Mesenchymal stem cell (in vitro differentiated cells and primary cell): Measurements from ENCODE around the gene SEC24C.
A peak's percentile ranks its signal among the peaks of the same experiment; 100 is the strongest.

Experiments
- DNase-seq: peaks from one replicate; pipeline ENCODE4 v3.0.0-alpha.2; 2013
- H2AFZ ChIP-seq: one replicate; pipeline ENCODE4 v1.6.1; 2013; ENCODE audit warnings: low read depth, mild to moderate bottlenecking, control low read depth, inconsistent platforms, low read length, moderate library complexity
- H2AK5ac ChIP-seq: 2 replicates; pipeline ENCODE4 v1.6.1; 2013; ENCODE audit warnings: low read length, moderate library complexity, mild to moderate bottlenecking, inconsistent platforms; ENCODE audit not compliant: severe bottlenecking
- H2BK120ac ChIP-seq: one replicate; pipeline ENCODE4 v1.6.1; 2013; ENCODE audit warnings: low read depth, mild to moderate bottlenecking, inconsistent platforms, low read length, moderate library complexity
- H2BK12ac ChIP-seq, 2 experiments: one replicate each; pipeline ENCODE4 v1.6.1; 2013; ENCODE audit warnings: inconsistent platforms in 2 of 2, low read length in 2 of 2, mild to moderate bottlenecking in 2 of 2, moderate library complexity in 2 of 2, control low read depth in 1 of 2
- H2BK15ac ChIP-seq: one replicate; pipeline ENCODE4 v1.6.1; 2013; ENCODE audit warnings: mild to moderate bottlenecking, low read depth, inconsistent platforms; ENCODE audit not compliant: poor library complexity, severe bottlenecking
- H2BK5ac ChIP-seq: 2 replicates; pipeline ENCODE4 v1.6.1; 2013; ENCODE audit warnings: low read depth, mild to moderate bottlenecking, low read length, control low read depth, inconsistent platforms; ENCODE audit not compliant: poor library complexity, severe bottlenecking
- H3K14ac ChIP-seq, 2 experiments: one replicate each; pipeline ENCODE4 v1.6.1; 2013; ENCODE audit warnings: inconsistent platforms in 2 of 2, low read length in 2 of 2, control low read depth in 1 of 2, mild to moderate bottlenecking in 1 of 2, moderate library complexity in 1 of 2
- H3K18ac ChIP-seq, 2 experiments: one replicate each; pipeline ENCODE4 v1.6.1; 2013; ENCODE audit warnings: inconsistent platforms in 2 of 2, low read length in 2 of 2, control low read depth in 1 of 2, low read depth in 1 of 2, mild to moderate bottlenecking in 1 of 2
- H3K23ac ChIP-seq, 2 experiments: one replicate each; pipeline ENCODE4 v1.6.1; 2013; ENCODE audit warnings: inconsistent platforms in 2 of 2, low read length in 2 of 2, mild to moderate bottlenecking in 2 of 2, moderate library complexity in 2 of 2, control low read depth in 1 of 2
- H3K27ac ChIP-seq: 2 replicates; pipeline ENCODE4 v1.5.1; 2013; ENCODE audit warnings: mild to moderate bottlenecking, moderate library complexity, low read length, control low read depth, inconsistent platforms; ENCODE audit not compliant: poor library complexity, severe bottlenecking
- H3K27me3 ChIP-seq, 2 experiments: 2 replicates each; pipeline versions ENCODE4 v1.6.1 to v1.7.0; 2013; ENCODE audit warnings: low read length in 2 of 2, mild to moderate bottlenecking in 2 of 2, moderate library complexity in 2 of 2, control low read depth in 1 of 2, inconsistent platforms in 1 of 2; ENCODE audit not compliant: control insufficient read depth in 1 of 2, insufficient read depth in 1 of 2
- H3K36me3 ChIP-seq, 2 experiments: 2 replicates each; pipeline versions ENCODE4 v1.6.1 to v1.7.0; 2013; ENCODE audit warnings: low read length in 2 of 2, control low read depth in 1 of 2, inconsistent platforms in 1 of 2, low read depth in 1 of 2, mild to moderate bottlenecking in 1 of 2; ENCODE audit not compliant: insufficient read depth in 2 of 2, control insufficient read depth in 1 of 2
- H3K4ac ChIP-seq, 2 experiments: one replicate each; pipeline ENCODE4 v1.6.1; 2013; ENCODE audit warnings: inconsistent platforms in 2 of 2, low read length in 2 of 2, mild to moderate bottlenecking in 2 of 2, moderate library complexity in 2 of 2, control low read depth in 1 of 2, low read depth in 1 of 2
- H3K4me1 ChIP-seq: 2 replicates; pipeline ENCODE4 v1.6.1; 2013; ENCODE audit warnings: low read depth, low read length, control low read depth; ENCODE audit not compliant: control insufficient read depth, insufficient read depth
- H3K4me2 ChIP-seq: 2 replicates; pipeline ENCODE4 v1.6.1; 2013; ENCODE audit warnings: low read length, mild to moderate bottlenecking, inconsistent platforms; ENCODE audit not compliant: poor library complexity, severe bottlenecking
- H3K4me3 ChIP-seq, 2 experiments: 2 replicates each; pipeline versions ENCODE4 v1.5.1 to v1.7.0; 2013; ENCODE audit warnings: low read length in 2 of 2, mild to moderate bottlenecking in 2 of 2, control low read depth in 1 of 2, low read depth in 1 of 2; ENCODE audit not compliant: insufficient read depth in 1 of 2
- H3K79me1 ChIP-seq: replicated peaks from 2 replicates; pipeline ENCODE4 v1.6.1; 2013; ENCODE audit warnings: mild to moderate bottlenecking, control low read depth, low read length, inconsistent platforms; ENCODE audit not compliant: poor library complexity, severe bottlenecking
- H3K9ac ChIP-seq: 2 replicates; pipeline ENCODE4 v1.7.0; 2013; ENCODE audit warnings: mild to moderate bottlenecking, low read length, moderate library complexity
- H3K9me3 ChIP-seq: 2 replicates; pipeline ENCODE4 v1.7.0; 2013; ENCODE audit warnings: mild to moderate bottlenecking, low read length; ENCODE audit not compliant: control insufficient read depth
- H4K8ac ChIP-seq: one replicate; pipeline ENCODE4 v1.6.1; 2013; ENCODE audit warnings: inconsistent platforms, mild to moderate bottlenecking, low read length, moderate library complexity
- H4K91ac ChIP-seq: one replicate; pipeline ENCODE4 v1.6.1; 2013; ENCODE audit warnings: mild to moderate bottlenecking, low read length, inconsistent platforms
- WGBS: methylation state at CpG from one replicate; pipeline ENCODE4 v1.1.7; 2013; ENCODE audit warnings: mixed read lengths; 5-methylcytosine and 5-hydroxymethylcytosine counted together

Gene SEC24C

DNA sequence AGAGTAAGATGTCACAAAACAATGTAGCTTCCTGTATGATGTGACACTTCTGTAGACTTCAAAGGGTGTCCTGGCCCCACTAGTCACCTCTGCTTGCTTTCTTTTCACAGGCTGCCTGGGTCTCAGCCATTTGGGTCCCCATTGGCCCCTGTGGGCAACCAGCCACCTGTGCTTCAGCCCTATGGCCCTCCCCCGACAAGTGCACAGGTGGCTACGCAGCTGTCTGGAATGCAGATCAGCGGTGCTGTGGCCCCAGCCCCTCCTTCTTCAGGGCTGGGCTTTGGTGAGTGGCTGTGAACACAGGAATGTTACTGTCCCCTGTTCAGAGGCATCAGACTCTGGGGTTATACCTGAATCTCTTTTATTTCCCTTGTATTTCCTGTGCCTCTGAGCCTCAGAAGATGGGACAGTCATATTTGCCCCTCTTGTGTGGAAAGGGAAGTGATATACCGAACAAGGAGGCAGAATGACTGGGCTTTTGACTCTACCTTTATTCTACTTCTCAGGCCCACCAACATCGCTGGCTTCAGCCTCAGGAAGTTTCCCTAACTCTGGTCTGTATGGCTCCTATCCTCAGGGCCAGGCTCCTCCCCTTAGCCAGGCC is 15.4 kb downstream of the SEC24C start:
- H2BK120ac ChIP-seq, result no peak overlapping the region
- no peak overlapping the region for H2AFZ ChIP-seq
- H3K36me3 ChIP-seq, result peaks cover 45 to 80% of the 10 kb centered on the region in 2 experiments
- no peak overlapping the region for H3K14ac ChIP-seq
- H3K4ac ChIP-seq, result no peak overlapping the region
- H3K4me3 ChIP-seq, result no peak overlapping the region
- no peak overlapping the region for H2BK15ac ChIP-seq
- no peak overlapping the region for H3K9ac ChIP-seq
- no peak overlapping the region for H4K8ac ChIP-seq
- H3K27ac ChIP-seq, result no peak overlapping the region
- no peak overlapping the region for H3K18ac ChIP-seq
- H4K91ac ChIP-seq, result no peak overlapping the region
- no peaks in the 10 kb centered on the region for H3K9me3 ChIP-seq
- H2AK5ac ChIP-seq, result no peak overlapping the region
- H2BK12ac ChIP-seq, result no peak overlapping the region
- WGBS, result 93% methylated on average over 5 of the region's 5 CpGs
- no peaks in the 10 kb centered on the region for H3K27me3 ChIP-seq
- H2BK5ac ChIP-seq, result no peak overlapping the region
- H3K4me1 ChIP-seq, result peaks cover 7% of the 10 kb centered on the region
- H3K4me2 ChIP-seq, result no peak overlapping the region
- peaks cover 26% of the 10 kb centered on the region for H3K79me1 ChIP-seq
- H3K23ac ChIP-seq, result no peak overlapping the region
- DNase-seq, result no peak

DNA sequence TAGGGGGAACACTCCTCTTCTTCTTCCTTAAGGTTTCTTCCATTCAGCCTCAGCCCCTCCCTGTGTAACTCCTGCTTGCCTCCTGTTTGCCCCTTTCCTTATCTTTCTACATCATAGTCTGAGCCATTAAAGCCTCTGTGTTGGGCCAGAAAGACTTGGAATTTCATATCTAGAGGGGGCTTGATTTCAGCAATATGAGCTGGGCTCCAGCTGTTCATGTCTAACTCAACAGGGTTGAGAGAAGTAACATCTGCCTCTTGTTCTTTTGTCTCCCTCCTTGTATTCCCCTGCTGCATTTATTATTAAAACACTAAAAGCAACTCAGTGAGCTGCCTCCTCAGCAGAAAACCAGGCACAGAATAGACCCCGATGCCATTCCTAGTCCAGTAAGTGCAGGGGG is 17.6 kb downstream of the SEC24C start:
- H3K9me3 ChIP-seq, result no peaks in the 10 kb centered on the region
- no peak overlapping the region for H2BK12ac ChIP-seq
- H4K8ac ChIP-seq, result no peak overlapping the region
- no peak overlapping the region for H2BK15ac ChIP-seq
- no peak overlapping the region for H3K4me3 ChIP-seq
- no peak overlapping the region for H3K4me2 ChIP-seq
- no peak for DNase-seq
- H3K4me1 ChIP-seq, result peaks cover 7% of the 10 kb centered on the region
- no peak overlapping the region for H3K4ac ChIP-seq
- peaks cover 54 to 90% of the 10 kb centered on the region in 2 experiments for H3K36me3 ChIP-seq
- H2AFZ ChIP-seq, result no peak overlapping the region
- 86% methylated on average over 1 of the region's 1 CpG for WGBS
- no peak overlapping the region for H3K14ac ChIP-seq
- H4K91ac ChIP-seq, result no peak overlapping the region
- no peak overlapping the region for H2BK120ac ChIP-seq
- no peak overlapping the region for H3K9ac ChIP-seq
- H2AK5ac ChIP-seq, result no peak overlapping the region
- H3K79me1 ChIP-seq, result peaks cover 37% of the 10 kb centered on the region
- H3K27me3 ChIP-seq, result no peaks in the 10 kb centered on the region
- H3K23ac ChIP-seq, result no peak overlapping the region
- H3K18ac ChIP-seq, result no peak overlapping the region
- no peak overlapping the region for H3K27ac ChIP-seq
- H2BK5ac ChIP-seq, result no peak overlapping the region

DNA sequence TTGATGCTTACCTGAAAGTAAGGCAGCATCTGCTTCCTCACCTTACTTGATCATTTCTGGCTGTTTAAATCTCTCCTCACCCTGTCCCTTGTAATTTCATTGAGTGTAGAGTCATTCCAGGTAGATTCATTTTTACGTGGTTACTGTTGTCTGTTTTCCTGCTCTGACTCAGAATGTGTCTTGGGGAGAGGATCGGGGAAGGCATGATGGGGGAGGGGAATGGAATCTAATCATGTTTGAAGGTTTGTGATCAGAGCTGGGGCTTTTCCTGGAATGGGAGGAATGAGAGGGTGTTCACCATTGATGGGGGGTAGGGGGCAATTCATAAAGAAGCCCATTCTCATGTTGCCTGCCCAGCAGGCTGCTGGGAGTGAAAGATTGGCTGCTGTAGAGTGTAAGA is 18.7 kb downstream of the SEC24C start:
- no peak for DNase-seq
- H3K4me2 ChIP-seq, result no peak overlapping the region
- peaks cover 58 to 95% of the 10 kb centered on the region in 2 experiments for H3K36me3 ChIP-seq
- no peak overlapping the region for H3K4me3 ChIP-seq
- no peak overlapping the region for H2BK15ac ChIP-seq
- H3K4ac ChIP-seq, result no peak overlapping the region
- H3K9ac ChIP-seq, result peak overlapping the region; percentile 11
- H3K14ac ChIP-seq, result no peak overlapping the region
- H3K4me1 ChIP-seq, result peaks cover 7% of the 10 kb centered on the region
- H3K18ac ChIP-seq, result no peak overlapping the region
- H3K23ac ChIP-seq, result no peak overlapping the region
- H4K8ac ChIP-seq, result no peak overlapping the region
- no peak overlapping the region for H2AK5ac ChIP-seq
- H2BK12ac ChIP-seq, result no peak overlapping the region
- H3K9me3 ChIP-seq, result no peaks in the 10 kb centered on the region
- H3K27me3 ChIP-seq, result no peaks in the 10 kb centered on the region
- H2BK5ac ChIP-seq, result no peak overlapping the region
- peak overlapping the region; percentile 17 for H3K27ac ChIP-seq
- H2BK120ac ChIP-seq, result no peak overlapping the region
- no peak overlapping the region for H2AFZ ChIP-seq
- no peak overlapping the region for H4K91ac ChIP-seq
- H3K79me1 ChIP-seq, result peaks cover 39% of the 10 kb centered on the region
- WGBS, result 31% methylated on average over 2 of the region's 2 CpGs

DNA sequence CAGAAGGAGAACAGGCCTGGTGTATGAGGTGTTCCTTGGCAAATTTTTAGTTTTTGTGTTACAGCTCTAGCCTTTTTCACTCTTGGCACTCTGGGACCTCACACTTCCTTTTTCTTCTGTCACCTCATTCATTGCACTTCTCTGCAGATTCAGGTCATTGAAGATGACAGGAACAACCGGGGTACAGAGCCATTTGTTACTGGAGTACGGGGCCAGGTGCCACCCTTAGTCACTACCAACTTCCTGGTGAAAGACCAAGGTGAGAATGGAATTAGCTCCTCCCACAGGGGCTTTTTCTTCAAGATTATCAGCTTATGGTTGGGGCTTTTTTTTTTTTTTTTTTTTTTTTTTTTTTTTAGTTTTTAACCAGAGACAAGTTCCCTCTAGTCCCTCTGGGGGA is 19.2 kb downstream of the SEC24C start:
- no peak for DNase-seq
- Histone ChIP-seq H3K27ac (peak overlapping the region; percentile 13), H2AFZ (no peak overlapping the region), H3K4ac (no peak overlapping the region), H3K79me1 (peaks cover 39% of the 10 kb centered on the region), H3K4me1 (peaks cover 7% of the 10 kb centered on the region), H2BK120ac (no peak overlapping the region), H3K14ac (no peak overlapping the region), H3K4me3 (no peak overlapping the region), H3K9ac (no peak overlapping the region), H3K4me2 (no peak overlapping the region), H3K36me3 (peaks cover 61 to 96% of the 10 kb centered on the region in 2 experiments), H2BK5ac (no peak overlapping the region), H3K18ac (no peak overlapping the region), H3K9me3 (no peaks in the 10 kb centered on the region), H2BK12ac (no peak overlapping the region), H2AK5ac (no peak overlapping the region), H3K27me3 (no peaks in the 10 kb centered on the region), H3K23ac (no peak overlapping the region), H4K8ac (no peak overlapping the region), H2BK15ac (no peak overlapping the region), H4K91ac (no peak overlapping the region)
- 100% methylated on average over 2 of the region's 2 CpGs for WGBS
